Fibroblast of pulmonary artery (primary cell): ENCODE measurements around the gene AQP12B.

Source experiments
- DNase-seq: peaks from one replicate; pipeline ENCODE4 v3.0.0-alpha.2; 2010; ENCODE audit warnings: low read depth
- H3K4me3 ChIP-seq: replicated peaks from 2 replicates; pipeline ENCODE4 v1.5.1; 2011; ENCODE audit warnings: low read depth, mild to moderate bottlenecking, control low read depth, low read length, moderate library complexity
- CTCF ChIP-seq: IDR thresholded peaks from 2 replicates; pipeline ENCODE4 v1.5.1; 2011; ENCODE audit warnings: mild to moderate bottlenecking, control low read depth, low read length, inconsistent platforms; ENCODE audit errors: missing control alignments

The AQP12B gene

GRCh38 chr2:240627736-240628506, 54.8 kb downstream of the AQP12B start:
- no peak for DNase-seq
- H3K4me3 ChIP-seq, result no peak overlapping the region
- TF ChIP-seq CTCF, result no peak

- H3K4me3 ChIP-seq, result no peak overlapping the region
- no peak for TF ChIP-seq CTCF
- no peak for DNase-seq
These were observed 56.0 kb downstream of the AQP12B start for GRCh38 chr2:240626531-240627300.
